Prostate gland (tissue), 2 donors: Measurements from ENCODE around the gene SLC9A7.

Experiments
- CTCF ChIP-seq, 4 experiments: fragments of 200-600 bp in 2 of 4; fragments of 450-650 bp in 2 of 4; sonication (generic) in 2 of 4; IDR thresholded peaks; 1 replicate in 3 of 4; 2 replicates in 1 of 4; pipeline ENCODE4 v1.5.1; 2016 to 2019; ENCODE audit warnings: antibody characterized with exemption in 4 of 4, mild to moderate bottlenecking in 2 of 4, moderate library complexity in 2 of 4
- POLR2A ChIP-seq: fragments of 450-650 bp; IDR thresholded peaks from one replicate; pipeline ENCODE4 v1.6.1; 2016; ENCODE audit warnings: antibody characterized with exemption, mild to moderate bottlenecking
- POLR2AphosphoS5 ChIP-seq: sonication (generic); formaldehyde crosslinking; IDR thresholded peaks from one replicate; pipeline ENCODE4 v1.6.1; 2017; ENCODE audit warnings: antibody characterized with exemption

- TF ChIP-seq CTCF (IDR thresholded peaks at IDR 0.05) (no peak), POLR2A (no peak), POLR2AphosphoS5 (no peak)
Measured at GRCh38 chrX:46695491-46695890, 63.4 kb downstream of the SLC9A7 start.
